ENCODE measurements around the gene LPP.

The LPP gene

DNA sequence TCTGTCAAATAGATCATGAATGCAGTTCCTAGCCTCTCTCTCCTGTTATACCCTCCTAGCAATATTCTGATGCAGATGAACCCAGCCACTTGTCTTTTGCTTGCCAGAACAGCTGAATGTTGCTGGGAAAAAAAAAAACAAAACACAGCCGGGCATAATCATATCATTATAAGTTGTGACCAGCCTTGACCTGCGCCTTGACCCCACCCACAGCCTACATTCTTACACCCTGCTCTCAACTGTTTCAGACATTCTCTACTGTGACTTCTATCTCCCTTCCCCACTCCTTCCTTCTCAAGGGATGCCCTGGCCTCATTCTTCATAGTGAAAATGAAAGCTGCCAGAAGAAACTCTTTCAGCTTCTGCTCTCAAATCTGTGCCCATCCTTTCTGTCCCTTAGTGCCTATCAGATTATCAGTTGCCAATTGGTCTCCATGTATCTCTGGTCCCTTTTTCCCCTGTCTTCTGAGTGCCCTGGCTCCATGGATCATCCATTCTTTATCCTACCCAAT is 628.7 kb downstream of the LPP start:
- DNase-seq: no peak

DNA sequence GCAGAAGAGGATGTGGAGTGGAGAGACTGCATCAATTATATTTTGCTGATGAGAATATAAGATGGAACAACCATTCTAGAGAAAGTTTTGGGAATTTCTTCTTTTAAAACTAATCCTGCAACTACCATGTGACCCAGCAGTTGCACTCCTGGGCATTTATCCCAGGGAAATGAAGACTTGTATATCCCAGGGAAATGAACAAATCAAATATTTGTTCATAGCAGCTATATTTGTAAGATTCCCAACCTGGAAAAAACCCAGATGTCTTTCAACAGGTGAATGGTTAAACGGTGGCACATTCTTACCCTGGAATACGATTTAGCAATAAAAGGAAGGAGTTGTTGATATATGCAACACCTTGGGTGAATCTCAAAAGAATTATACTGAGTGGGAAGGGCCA is 632.5 kb downstream of the LPP start:
- no peak for DNase-seq

DNA sequence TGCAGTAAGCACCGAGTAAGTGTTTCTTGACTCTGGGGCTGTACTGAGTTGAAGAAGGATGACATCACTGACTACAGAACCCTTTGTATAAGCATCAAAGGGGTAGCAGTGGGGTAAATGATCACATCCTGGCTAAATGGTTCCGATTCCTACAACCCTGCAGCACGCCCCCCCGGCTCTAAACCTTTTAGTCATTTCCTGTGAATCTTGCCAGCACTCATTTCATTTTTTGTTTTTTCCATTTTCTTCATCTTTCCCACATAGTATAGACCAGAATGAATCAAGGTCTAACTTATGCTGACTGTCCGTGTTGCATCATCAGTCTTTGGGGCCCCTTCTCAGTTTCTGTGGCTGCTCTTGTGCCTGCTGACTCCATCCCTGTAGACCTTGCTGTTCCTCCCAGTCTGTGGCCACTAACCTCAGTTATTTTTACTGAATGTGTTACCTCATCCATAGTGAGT is 634.7 kb downstream of the LPP start:
- no peak for DNase-seq

DNA sequence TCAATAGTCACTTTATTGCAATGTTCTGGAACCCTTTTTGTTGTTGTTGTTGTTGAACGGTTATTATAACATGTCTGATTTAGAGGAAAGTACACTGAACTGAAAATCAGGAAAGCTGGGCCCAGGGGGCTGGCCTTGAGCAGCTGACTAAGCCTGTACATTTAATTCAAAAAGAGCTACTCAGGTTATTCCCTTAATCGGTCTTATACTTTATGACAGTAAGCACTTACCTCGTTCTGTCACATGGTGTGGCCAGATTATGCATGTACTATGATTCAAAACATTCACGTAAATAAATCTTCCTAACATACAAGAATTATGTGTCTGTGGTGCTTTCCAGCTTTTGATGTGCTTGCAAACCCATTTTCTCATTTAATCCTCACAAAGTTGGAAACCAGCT is 635.3 kb downstream of the LPP start:
- DNase-seq: no peak

DNA sequence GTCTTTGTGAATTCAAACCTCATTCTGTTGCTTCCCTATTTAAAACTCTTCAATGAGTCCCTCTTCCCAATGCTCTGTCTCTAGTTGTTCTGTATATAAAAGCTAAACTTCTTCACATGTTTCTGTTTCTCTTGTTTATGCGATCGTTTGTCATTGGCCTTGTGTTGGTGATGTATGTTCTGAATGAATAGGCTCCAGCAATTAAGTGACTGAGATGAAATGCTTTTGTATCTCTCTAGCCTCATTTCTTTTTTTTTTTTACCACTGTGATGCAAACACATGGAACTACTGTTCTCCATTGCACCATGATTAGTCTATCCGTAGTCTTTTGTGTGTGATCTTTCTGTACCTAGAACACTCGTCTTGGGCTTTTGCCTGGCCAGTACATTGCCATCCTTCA is 637.4 kb downstream of the LPP start:
- DNase-seq: no peak

DNA sequence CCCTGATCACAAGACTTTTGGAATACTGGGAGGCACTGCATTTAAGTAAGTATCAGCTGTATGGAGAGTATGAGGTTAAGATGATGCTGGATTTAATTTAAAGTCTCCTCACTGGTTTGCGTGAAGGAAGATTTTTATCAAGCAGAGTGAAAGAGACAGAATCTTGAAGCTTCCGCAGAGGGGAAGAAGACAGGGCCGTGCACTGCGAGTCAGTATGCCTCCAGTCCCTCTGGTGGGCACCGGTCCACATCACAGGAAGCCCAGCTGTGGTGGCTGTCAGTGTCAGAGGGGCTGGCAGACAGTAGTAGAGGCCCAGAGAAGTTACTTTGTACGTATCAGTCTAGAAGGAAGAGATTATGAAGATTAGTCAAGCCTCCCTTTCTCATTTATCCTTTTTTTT is 638.8 kb downstream of the LPP start:
- no peak for DNase-seq

DNA sequence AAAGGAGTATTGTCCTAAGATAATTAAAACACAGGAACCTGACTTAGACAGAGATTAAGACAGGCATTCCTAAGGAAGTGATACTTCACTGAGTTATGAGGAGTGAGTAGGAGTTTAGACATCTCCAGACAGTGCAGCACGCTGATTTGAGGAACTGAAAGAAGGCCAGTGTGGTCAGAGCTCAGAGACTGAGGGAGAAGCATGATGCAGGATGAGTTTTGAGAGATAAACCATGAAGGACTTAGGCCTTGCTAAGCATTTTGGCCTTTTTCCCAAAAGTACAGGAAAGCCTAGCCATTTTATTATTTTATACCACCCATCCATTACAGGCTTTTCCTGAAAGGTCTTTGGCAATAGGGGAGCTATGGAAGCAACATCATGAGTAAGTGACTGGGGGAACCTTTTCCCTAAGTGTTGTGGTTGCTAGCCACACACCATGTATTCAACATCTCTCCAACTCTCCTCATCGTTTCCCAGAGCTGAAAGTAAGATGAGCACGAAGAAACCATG is 642.2 kb downstream of the LPP start:
- DNase-seq: no peak

DNA sequence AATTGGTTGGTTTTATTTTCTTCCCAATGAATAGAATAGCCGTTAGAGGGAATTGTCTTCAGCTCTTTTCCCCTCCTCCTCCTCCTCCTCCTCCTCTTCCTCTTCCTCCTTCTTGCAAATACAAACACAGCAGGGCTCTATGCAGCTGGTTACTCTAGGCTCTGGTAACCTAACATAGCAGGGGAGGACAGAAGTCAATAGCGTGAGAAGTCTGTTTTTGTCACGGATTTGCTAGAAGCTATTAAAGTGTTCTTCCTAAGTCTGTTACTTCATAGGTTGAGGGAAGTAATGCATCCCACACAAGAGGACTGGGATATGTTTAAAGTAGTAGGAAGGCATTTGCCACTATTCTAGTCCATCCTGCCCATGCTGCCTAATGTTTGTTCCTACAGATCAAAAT is 643.1 kb downstream of the LPP start:
- DNase-seq: no peak

DNA sequence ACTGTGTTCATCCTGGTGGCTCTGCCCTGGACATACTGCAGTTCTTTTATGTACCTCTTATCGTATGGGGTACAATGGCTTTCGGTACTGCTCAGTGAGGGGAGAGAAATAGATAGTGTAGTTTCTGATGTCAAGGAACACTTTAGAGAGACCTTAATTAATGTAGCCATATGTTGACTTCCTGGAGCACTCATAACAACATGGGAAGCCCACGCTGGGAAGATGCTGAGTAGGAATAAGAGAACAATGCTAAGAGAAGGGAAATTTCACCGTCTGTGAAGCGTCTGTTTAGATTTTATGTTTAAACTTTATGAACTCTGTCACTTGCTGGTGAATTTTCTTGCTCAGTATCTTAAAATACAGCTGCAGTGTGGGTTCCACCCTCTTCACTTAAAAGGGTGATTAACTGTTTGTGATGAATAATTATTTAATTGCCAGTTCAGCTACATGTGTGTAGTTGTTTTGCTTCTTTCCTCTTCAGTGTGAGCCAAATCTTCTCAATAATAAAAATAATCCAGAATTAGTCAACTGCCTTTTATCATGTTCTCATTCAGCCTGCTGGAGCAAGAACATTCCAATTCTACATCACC is 644.7 kb downstream of the LPP start:
- DNase-seq: no peak

DNA sequence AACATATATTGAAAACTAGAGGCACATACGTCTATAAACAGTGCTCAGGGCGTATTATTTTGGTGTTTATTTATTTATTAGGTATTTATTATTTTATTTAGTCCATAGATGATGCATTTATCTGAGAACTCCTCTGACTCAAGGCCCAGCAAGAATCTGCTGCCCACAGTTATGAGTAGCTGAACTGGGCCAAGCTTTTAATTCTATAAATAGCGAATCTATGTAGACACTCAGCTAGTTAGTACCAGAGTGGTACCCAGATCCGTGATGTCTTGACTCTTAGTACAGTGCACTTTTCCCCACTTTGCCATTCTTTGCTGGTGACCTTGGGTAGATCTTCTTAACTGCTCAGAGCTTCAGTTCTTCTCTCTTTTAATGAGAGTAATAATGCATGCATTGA is 647.4 kb downstream of the LPP start:
- DNase-seq: no peak

DNA sequence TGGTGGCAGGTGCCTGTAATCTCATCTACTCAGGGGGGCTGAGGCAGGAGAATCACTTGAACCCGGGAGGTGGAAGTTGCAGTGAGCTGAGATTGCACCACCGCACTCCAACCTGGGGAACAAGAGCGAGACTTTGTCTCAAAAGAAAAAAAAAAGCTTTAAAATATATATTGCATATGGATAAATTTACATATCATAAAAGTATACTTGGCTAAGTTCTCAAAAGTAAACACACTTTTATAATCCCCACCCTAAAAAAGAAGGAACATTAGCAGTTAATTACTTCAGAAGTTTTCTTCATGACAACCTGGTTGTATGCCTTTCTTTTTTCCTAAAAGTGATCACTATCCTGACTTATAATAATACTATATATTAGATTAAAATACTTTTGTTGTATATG is 648.7 kb downstream of the LPP start:
- DNase-seq: no peak

DNA sequence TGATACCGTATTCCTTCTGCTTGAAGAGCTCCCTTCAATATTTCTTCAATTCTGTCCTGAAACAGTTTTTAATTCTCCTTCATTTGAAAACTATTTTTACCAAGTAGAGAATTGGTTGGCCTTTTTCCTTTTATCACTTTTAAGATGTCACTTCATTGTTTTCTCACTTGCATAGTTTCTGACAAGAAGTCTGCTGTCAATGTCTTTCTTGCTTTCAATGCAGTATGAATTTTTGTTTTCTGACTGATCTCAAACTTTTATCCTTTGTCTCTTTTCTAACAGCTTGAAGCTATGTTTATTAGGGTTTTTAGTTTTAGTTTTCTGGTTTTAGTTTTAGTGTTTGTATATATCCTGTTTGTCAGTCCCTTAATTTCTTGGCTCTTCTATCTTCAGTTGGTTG is 653.0 kb downstream of the LPP start:
- DNase-seq: no peak

DNA sequence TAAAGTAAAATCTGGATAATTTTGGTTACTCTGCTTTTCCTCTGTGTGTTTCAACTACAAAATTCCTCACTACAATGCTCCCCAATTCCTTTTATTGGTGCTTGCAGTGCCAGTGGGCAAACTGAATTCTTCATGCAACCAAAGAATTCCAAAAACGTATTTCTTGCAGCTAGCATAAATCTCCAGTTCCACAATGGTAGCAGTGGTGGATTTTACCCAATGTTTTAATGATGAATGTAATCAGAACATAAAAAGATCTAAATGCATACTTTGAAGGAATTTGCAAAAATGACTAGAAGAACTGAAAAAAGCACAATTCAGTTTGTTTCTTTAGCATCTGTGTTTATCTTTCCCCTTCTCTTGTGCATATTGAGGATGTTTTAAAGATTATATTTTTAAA is 658.2 kb downstream of the LPP start:
- no peak for DNase-seq

DNA sequence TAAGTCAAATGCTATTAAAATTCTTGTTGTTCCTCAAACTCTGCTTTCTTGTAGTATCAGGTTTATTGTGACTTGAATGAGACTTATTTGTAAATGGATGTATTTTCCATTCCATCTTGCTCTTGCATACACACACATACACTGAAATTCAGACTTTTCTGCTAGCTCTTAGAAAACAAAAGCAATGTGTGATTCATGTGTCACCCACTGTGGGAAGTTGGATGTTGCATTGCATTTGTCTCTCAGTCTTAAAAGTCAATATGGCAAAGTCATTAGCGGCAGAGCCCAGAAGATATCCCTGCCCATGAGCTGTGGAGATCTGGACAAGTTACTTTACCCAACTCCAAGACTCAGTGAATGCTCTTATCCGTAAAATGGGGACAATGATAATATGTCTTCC is 660.6 kb downstream of the LPP start:
- DNase-seq: no peak

DNA sequence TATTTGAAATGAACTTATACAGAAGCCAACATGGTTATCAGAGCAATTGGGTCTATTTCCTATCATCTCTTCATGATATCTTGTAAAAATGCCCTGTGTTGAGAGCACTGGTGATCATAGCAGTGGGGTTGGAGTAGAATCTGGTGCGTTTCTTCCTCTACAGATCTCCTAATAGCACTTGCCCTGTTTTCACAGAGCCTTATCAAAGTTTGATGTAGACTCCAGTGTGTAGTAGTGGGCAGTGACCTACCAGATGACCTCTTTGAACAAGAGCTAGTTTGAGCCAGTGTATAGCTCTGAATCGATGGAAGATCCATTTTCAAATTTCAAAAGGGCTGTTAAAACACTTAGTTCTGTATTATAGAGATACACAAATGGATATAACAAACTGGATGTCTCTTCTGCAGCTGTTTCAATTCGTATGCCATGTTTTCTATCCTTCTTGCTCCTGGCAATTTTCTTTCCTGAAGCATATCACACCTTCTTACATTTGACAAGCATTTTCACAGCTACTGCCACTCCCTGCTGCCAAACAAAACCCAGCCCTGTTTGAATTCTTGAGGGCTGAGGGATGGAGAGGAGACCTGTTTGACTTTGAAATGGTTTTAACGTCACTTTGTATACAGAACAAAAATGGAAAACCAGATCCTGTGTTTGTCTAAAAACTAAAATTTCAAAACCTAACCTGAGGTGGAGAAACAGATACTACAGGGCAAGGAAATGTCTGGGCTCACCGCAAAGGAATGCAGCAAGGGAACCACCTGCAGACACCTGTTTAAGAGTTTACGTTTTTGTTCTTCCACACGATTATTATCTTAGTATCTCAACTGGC is 663.4 kb downstream of the LPP start:
- DNase-seq: no peak

DNA sequence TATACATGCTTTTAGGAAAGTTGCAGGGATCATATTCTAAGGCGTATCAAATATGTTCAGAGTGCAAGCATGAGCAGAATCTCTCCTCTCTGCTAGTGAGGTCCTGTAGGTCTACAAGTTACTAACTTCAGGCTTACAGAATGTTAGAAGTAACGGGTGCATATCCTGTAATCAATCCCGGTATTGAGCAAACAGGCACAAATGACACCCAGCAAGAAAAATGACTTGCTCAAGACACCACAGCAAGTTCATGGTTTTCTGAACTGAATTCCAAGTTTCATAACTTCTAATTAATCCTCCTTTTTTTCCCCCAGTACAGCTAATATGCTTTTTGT is 663.9 kb downstream of the LPP start:
- no peak for DNase-seq

DNA sequence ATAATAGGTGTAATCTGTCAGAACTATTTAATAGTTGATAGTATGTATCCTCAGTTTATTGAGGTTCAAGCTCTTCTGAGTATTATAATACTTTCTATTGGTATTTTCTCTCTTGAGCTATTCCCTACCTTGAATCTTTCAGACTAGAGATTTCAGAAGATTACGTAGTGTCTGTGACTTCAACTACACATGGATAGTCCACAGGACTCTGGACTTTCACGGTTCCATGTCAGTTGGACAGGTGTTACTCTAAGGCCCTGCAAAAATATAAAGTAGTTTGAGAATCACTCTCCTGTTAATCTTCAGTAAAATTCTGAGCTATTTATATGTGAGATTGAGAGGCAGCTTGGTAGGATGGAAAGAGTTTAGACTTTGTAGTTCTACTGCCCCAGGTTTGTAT is 664.3 kb downstream of the LPP start:
- DNase-seq: no peak

DNA sequence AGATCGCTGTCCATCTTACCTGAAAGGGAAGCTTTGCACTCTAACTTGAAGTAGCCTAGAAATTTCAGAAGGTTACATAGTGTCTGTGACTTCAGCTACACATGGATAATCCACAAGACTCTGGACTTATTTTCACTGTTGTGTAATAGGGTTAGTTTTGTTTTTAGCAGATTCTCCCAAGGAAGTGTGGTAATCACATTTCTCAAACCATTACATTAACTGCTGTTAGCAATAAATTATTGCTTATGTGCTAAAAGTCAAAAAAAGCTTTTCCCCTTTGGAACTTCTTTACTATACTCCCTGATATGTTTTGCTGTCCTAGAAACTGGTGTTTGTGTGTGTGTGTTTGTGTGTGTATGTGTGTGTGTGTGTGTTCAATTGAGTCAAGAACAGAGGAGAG is 666.0 kb downstream of the LPP start:
- DNase-seq: no peak

DNA sequence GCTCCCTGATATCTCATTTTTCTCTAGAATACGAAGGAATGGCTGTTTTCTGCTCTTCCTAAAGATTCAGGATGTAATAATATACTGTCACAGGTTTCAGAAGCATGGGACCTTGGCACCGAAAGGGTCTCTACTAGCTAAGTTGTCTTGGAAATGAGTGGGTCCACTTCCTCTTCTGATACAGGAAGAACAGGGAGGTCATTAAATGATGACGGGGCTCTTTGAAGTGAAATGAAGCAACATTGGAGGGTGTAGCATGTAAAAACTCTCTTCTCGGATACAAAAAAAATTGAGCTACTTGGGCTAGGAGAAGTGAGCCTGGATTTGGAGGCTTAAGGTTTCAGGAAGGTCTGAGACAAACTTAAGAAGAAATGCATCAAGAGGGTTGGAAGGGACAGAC is 668.0 kb downstream of the LPP start:
- no peak for DNase-seq

DNA sequence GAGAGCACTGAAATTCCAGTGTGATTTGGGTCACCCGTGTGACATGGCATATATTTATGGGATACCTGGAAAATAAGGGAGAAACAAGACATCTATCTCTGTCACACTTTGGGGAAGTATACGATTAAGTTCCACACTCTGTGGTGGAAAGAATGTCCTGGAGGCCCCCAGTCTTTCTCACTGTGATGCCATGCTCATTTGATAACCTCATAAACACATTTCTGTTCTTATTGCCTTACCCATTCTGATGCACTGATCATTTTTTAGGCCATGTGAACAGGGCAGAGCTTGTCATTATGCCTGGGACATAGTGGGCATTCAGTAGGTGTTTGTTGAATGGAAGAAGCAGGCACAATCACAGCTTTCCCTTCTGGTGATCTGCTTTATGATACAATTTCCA is 668.5 kb downstream of the LPP start:
- DNase-seq: no peak

DNA sequence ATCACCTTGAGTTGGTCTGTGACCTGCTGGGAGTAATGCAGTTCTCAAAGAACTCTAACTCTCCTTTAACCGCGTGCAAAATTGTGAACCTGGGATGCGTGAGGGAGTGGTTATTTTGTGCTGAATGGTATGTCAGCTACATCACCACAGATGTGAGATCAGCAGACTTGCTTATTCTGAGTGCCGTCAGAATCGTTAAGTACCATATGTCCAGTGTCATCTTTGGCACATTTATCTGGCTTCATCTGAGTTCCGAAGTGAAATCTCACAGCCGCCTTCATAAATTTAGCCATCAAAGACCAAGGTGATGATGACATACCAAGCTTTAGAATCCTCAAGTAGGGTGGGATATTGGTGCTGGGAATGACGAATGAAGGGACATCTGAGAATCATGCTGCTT is 670.6 kb downstream of the LPP start:
- DNase-seq: no peak

DNA sequence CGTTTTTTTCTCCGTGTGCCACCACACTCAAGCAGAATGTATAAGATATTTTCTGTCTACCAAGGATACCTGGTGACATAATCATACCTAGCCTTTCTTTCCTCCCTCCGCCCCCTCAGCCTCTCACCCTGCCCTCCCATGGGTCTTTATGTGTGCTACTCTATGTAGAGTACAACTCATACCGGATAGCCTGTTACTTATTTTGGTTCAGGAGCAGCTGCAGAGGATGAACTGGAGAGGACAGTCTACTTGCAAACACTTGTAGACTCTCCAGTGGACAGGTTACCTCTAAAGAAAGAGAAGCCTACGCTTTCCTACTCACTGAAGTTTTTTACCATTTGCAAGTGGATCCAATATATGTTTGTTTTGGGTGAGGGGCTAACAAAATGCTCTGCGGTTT is 671.9 kb downstream of the LPP start:
- DNase-seq: no peak

DNA sequence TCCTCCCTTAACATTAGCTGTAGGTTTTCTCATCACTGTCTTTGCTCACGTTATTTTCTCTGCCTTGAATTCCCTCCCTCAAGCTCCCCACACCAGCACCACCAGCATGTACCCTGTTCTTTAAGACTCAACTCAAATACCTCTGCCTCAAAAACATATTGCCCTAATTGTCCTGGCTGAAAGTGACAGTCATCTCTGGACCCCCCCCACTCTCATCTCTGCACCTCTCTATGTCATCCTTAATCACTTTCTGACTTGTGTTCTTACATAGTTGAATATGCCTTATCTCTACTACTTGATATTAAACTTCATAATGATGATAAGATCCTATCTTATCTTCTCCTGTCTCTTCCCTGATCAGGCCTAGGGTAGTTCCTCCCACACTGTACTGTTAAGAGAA is 672.6 kb downstream of the LPP start:
- DNase-seq: no peak

DNA sequence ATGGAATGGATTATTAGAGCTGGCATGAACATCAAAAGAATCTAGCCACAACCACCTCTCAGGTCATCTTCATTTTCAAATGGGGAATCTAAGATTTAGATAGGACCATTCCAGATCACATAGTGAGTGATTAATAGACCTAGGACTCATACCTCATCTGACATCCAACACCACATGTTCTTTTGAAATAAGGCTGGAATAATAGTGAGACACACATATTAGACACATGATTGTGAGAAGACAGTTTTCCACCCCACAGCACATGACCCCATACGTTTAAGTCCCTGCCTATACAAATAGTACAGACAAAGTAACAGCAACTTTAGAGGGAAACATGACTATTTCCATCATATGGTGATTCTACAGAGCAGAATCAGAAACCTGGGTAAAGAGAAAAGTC is 673.1 kb downstream of the LPP start:
- no peak for DNase-seq

DNA sequence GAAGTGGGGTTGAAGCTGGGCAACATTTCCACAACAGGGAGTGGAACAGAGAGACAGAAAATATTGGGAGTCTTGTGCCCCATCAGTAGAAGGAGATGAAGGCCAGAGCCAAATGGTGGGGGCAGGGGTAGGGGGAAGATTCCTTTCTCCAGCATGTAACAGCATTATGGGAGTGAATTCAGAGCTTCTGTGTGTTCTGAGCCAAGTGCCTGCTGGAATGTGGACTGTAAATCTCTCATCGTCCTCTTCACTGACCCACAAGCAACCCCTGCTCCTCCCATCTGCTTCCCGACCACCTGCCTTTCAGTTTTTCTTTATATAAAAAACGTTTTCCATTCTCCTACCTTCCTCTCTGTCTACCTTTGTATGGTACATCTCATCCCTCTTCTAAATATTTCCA is 673.6 kb downstream of the LPP start:
- DNase-seq: no peak
